PFSK-1 (cell line): ENCODE measurements around the gene RHBG.

ENCODE experiments used
- POLR2AphosphoS5 ChIP-seq: IDR thresholded peaks from 2 replicates; pipeline ENCODE4 v1.6.1; 2012; ENCODE audit warnings: low read depth, mild to moderate bottlenecking, control low read depth, low read length, moderate library complexity
- SIN3A ChIP-seq: IDR thresholded peaks from 2 replicates; pipeline ENCODE4 v1.6.1; 2012; ENCODE audit warnings: mild to moderate bottlenecking, low read length, moderate library complexity, borderline replicate concordance; ENCODE audit not compliant: insufficient read depth

GRCh38 chr1:156387870-156388173, 18.8 kb downstream of the RHBG start:
- no peak for TF ChIP-seq POLR2AphosphoS5
- no peak for TF ChIP-seq SIN3A
